HG02610 (cell line): Measurements from ENCODE around the gene SLFN5.
"Not testable (repeated sequence)": the region's sequence is repeated elsewhere in the genome, so short reads cannot be mapped to it uniquely, and the experiment has no call there.

Experiments
- ATAC-seq: cut with Tn5 transposase; IDR thresholded peaks from one replicate; pipeline ENCODE4 v1.9.1; 2021; ENCODE audit warnings: mild to moderate bottlenecking, moderate library complexity; ENCODE audit not compliant: unreplicated experiment

The SLFN5 gene

DNA sequence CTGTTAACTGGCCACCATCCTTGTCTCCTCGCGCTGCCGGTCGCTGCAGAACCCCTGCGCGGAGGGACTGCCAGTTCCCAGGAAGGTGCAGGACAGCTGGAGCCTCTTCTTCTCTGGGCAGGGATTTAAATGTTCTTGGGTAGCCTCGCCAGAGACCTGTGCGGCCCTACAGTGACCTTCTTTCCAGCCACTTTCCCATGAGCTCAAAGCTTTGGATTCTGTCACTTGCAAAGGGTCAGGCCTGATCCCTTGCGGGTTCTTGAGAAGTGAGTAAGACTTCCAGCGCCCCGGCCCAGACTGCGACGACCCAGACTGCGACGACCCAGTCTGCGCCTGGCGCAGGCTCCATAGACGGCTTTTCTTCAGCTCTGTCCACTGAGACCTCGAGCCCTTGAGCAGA lies 1.4 kb upstream of the SLFN5 start:
- no peak for ATAC-seq

DNA sequence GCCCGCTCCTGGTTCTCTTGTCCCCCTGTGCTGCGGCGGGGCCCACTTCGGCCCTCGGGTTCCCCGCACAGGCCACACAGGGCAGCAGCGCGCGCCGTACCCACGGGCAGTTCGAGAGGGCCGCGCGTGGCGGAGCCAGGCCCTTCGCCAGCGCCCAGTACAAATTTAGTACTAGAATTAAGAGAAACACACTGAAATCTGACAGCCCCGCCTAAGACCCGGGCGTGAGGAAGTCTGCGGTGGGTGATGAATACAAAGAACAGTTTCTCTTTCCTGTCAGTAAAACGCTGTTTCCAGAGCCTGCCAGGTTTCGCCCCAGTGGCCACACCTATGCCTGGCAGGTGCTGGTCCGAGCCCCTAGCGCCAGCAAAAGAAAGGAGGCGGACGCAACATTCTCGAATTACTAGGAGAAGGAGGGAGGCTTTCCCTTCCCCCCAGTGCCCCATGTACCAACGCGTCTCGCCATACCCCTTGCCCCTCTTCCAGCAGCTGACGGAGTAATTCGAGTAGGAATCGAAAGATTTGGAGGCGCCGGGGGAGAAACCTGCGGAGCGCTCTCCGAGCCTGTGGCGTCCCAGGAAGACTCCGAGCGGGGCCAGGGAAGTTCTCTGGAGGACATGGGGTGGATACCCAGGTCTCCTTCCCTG lies 591 bp upstream of the SLFN5 start:
- peak; percentile 39 for ATAC-seq

DNA sequence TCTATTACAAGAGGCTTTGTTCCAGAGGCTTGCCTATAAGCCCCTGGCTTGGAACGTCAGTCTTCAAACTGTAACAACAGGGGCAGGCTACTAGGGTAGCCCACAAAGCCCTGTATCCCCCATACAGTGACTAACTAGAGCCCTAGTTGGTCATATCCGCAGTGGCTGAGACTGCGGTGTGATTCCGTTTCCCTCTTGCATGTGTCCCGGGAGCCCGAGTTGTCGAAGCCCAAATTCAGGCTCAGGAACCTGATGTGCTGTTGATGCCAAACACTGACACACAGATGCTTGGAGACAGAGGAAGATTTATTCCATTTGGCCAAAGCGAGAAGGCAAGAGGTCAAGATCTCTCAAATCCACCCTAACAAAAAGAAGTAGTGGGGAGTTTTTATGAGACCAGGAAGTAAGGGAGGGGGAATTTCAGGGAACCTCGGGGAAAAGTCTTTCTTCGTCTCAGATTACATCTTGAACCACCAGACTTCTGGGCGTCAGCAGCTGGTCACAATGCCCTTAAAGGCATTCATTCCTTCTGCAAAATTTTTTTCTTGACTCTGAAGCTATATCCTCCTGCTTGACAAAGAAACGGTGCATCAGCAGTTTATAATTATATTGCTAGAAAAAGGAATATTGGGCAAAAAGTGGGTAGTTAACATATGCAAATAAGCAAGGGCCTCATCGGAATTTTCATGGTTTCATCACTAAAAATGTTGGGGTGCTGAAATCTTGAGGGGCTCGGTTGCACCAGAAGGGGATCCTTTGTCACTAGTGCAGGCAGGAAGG lies 879 bp downstream of the SLFN5 start:
- no peak for ATAC-seq

DNA sequence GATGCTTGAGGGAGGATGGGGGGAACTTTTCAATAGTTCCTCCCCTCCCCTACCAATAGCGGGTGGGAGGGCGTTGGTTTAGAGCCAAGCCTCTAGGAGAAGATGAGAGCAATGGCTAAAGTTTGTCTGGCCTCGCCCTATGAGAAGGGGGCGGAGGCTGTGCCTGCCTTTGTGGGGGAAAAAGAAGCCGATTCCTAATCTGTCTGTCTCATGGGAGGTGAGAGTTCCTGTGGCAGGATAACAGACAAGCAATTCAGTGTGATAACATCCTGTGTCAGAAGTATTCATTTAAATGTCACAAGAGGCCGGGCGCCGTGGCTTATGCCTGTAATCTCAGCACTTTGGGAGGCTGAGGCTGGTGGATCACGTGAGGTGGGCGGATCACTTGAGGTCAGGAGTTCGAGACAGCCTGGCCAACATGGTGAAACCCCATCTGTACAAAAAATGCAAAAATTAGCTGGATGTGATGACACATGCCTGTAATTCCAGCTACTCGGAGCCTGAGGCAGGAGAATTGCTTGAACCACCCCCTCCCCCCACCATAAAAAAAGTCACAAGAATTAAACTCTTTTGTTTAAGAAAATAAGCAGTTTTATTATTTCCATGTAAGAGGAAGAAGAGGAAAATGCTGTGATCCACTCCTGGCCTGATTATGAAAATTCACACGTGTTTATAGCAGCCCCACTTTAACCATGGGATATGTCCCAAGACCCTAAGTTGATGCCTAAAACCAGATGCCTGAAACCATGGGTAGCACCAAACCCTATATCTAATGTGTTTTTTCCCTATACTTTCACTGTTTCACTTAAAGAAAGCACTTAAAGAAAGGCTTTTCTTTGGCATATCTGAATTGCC lies 1.7 kb downstream of the SLFN5 start:
- ATAC-seq, result peak; percentile 57

DNA sequence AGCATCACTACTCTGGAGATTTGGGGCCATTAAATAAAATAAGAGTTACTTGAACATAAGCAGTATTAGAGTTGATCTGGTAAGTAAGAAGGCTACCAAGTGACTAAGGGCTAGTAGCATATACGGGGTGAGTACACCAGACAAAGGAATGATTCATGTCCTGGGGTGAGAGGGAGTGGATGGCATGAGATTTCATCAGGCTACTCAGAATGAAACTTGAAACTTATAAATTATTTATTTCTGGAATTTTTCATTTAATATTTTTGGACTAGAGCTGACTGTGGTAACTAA lies 2.3 kb downstream of the SLFN5 start:
- ATAC-seq, result no peak

DNA sequence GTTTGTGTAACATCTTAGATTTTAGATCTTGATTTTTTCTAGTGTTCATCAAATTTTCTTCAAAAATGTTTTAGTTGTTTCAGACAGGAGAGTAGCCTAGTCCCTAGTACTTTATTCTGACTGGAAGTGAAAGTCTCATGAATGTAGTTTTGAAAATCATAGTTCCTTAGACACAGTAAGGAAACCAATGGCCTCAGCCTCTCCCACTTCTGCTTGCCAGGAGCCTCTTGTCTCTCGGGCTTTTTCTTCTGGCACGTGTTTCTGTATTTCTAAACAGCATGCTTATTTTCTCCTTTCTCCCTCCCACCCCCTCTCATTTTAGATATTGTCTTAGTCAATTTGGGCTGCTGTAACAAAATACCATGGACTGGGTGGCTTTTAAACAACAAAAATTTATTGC lies 9.8 kb downstream of the SLFN5 start:
- ATAC-seq, result no peak

DNA sequence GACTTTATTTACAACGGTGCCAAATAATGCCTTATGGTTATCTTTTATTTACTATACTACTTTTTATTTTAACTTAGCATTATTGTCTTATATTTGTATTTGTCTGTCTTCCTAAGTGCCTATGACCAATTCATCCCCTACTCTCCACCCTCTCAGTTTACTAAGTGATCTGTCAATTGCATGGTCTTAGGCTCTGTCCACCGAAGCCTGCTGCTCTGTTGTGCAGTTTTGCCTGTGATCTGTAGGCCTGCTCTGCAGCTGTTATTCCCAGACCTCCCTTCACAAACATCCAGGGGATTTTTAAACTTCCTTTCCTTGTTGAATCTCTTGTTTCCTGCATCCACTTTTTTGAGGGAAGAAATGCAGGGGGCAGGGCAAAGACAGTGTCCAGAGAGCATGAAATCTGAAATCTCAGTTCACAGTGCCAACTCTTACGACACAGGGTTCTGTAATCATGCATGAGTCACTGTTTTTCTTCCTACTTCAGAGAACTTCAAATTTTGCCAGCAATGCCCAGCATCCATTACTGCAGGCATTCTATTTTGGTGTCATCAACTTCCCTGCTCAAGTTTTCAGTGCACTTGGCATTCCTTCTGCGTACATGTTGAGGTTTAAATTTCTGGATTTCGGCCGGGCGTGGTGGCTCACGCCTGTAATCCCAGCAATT lies 11.4 kb downstream of the SLFN5 start:
- no peak for ATAC-seq

DNA sequence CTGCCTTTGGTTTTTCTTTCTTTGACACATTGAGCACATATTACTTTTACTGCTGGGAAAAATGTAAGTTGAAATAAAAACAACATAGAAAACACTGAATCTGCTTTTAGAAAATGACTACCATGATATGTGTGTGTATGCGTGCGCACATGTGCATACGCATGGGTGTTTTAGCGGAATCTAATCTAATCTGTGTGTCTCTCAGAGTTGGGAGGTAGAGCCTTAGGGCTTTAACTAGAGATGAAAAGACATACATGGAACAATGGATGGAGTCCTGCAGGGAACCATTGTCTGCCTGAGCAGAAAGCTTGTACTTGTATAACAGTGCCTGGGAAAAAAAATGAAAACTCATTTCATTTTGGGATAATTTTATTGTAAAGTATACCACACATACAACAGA lies 12.4 kb downstream of the SLFN5 start:
- ATAC-seq, result no peak

DNA sequence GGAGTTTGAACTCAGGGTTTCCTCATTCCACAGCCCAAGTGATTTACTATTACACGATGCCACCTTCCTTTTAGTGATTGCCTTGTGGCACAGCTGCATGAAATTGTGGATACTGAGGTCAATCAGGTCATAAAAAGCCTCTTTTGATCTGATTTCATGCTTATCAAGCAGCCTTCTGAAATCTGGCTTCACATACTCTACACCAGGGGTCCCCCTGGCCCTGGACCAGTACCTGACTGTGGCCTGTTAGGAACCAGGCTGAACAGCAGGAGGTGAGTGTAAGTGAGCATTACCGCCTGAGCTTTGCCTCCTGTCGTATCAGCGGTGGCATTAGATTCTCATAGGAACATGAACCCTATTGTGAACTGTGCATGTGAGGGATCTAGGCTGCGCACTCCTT lies 13.8 kb downstream of the SLFN5 start:
- ATAC-seq, result no peak

DNA sequence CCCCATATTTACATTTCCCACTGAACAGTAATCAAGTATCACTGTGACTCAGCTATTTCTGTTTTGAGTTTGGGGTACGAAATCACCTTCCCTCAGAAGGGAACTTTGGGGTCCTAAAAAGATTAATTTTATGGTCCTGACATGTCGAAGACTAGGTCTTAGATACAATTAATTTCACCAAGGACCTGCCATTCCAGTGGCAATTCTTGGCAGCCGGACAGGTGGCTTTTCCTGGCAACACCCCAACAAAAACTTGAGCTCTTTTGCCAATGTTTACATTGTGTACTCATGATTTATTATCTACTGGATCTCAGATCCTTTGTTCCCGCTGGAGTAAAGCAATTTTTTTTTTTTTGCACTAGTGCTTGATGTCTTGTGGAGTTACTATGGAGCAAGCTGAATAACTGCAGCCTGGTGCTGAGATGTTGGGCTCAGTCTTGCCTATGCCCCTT lies 14.4 kb downstream of the SLFN5 start:
- no peak for ATAC-seq

DNA sequence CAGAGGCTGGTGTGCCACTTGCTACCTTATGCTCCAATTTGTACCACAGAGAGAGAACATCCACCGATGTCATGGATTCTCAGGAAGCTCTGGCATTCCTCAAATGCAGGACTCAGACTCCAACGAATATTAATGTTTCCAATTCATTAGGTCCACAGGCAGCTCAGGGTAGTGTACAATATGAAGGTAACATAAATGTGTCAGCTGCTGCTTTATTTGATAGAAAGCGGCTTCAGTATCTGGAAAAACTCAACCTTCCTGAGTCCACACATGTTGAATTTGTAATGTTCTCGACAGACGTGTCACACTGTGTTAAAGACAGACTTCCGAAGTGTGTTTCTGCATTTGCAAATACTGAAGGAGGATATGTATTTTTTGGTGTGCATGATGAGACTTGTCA lies 16.1 kb downstream of the SLFN5 start:
- ATAC-seq, result no peak

DNA sequence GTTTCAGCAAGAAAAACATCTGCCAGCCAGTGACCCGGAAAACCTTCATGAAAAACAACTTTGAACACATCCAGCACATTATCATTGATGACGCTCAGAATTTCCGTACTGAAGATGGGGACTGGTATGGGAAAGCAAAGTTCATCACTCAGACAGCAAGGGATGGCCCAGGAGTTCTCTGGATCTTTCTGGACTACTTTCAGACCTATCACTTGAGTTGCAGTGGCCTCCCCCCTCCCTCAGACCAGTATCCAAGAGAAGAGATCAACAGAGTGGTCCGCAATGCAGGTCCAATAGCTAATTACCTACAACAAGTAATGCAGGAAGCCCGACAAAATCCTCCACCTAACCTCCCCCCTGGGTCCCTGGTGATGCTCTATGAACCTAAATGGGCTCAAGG lies 22.2 kb downstream of the SLFN5 start:
- ATAC-seq, result no peak

DNA sequence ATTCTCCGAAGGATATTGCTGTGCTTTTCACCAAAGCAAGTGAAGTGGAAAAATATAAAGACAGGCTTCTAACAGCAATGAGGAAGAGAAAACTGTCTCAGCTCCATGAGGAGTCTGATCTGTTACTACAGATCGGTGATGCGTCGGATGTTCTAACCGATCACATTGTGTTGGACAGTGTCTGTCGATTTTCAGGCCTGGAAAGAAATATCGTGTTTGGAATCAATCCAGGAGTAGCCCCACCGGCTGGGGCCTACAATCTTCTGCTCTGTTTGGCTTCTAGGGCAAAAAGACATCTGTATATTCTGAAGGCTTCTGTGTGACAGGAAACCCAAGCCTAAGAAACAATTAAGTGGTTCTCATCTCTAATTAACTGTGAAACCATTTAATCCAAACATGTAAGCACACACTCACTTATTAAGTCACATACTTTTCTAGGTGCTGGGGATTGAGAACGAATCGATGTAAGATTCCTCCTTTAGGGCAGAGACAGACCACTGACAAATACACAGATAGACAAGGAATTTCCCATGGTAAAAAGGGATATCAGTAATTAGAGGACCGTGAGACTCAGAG lies 22.8 kb downstream of the SLFN5 start:
- ATAC-seq, result no peak

DNA sequence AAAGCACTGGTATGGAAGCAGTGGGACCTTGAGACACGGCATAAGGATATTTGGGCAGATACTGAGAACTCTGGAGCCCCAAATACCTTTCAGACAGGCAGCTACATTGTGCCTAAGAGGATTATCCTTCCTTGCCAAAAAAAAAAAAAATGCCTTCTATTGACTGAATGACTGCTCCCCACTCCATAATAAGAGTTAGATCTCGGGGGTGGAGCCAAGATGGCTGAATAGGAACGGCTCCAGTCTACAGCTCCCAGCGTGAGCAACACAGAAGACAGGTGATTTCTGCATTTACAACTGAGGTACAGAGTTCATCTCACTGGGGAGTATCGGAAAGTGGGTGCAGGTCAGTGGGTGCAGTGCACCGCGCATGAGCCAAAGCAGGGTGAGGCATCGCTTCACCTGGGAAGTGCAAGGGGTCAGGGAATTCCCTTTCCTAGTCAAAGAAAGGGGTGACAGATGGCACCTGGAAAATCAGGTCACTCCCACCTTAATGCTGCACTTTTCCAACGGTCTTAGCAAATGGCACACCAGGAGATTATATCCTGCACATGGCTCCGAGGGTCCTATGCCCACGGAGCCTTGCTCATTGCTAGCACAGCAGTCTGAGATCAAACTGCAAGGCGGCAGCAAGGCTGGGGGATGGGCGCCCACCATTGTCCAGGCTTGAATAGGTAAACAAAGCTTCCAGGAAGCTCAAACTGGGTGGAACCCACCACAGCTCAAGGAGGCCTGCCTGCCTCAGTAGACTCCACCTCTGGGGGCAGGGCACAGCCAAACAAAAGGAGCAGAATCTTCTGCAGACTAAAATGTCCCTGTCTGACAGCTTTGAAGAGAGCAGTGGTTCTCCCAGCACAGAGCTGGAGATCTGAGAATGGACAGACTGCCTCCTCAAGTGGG lies 31.5 kb downstream of the SLFN5 start:
- ATAC-seq, result not testable (repeated sequence)

DNA sequence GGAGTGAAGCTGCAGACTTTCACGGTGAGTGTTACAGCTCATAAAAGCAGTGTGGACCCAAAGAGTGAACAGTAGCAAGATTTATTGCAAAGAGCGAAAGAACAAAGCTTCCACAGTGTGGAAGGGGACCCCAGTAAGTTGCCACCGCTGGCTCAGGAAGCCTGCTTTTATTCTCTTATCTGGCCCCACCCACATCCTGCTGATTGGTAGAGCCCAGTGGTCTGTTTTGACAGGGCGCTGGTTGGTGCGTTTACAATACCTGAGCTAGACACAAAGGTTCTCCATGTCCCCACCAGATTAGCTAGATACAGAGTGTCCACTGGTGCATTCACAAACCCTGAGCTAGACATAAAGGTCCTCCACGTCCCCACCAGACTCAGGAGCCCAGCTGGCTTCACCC lies 35.6 kb downstream of the SLFN5 start:
- not testable (repeated sequence) for ATAC-seq

DNA sequence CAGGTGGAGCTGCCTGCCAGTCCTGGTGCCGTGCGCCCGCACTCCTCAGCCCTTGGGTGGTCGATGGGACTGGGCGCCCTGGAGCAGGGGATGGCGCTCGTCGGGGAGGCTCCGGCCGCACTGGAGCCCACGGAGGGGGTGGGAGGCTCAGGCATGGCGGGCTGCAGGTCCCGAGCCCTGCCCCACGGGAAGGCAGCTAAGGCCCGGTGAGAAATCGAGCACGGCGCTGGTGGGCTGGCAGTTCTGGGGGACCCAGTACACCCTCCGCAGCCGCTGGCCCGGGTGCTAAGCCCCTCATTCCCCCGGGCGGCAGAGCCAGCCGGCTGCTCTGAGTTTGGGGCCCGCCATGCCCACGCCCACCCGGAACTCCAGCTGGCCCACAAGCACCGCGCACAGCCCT lies 36.0 kb downstream of the SLFN5 start:
- ATAC-seq, result not testable (repeated sequence)

DNA sequence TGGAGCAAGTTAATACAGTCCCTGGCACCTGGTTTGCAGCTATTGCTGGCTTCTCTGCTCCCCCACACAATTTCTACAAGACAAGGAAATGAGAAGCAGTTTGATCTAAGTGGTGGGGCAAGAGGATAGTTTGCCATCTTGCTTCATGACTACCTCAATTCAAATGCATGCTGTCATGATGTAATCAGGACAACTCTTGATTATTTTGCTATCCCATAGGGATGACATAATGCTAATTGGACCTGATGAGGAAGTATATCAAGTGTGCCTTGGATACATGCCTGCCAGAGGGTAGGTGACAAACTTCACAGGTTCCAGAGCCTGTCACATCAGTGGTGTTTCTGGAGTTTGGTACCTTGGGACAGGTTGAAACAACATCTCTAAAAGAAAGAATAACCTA lies 40.9 kb downstream of the SLFN5 start:
- ATAC-seq, result no peak

DNA sequence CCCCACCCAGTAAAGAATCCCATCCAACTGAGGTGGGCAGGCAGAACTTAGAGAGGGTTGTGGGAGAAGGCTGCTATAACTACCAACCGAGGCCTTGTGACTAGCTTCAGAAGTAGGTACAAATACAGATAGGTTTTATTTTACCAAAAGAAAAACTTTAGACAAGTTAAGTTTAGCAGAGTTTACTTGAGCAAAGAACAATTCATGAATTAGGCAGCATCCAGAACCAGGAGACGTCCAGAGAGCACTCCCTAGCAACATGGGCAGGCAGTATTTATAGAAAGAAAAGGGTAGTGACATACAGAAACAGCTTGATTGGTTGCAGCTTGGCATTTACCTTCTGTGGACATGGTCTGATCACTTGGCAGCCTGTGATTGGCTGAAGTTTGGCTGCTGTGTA lies 42.1 kb downstream of the SLFN5 start:
- no peak for ATAC-seq

DNA sequence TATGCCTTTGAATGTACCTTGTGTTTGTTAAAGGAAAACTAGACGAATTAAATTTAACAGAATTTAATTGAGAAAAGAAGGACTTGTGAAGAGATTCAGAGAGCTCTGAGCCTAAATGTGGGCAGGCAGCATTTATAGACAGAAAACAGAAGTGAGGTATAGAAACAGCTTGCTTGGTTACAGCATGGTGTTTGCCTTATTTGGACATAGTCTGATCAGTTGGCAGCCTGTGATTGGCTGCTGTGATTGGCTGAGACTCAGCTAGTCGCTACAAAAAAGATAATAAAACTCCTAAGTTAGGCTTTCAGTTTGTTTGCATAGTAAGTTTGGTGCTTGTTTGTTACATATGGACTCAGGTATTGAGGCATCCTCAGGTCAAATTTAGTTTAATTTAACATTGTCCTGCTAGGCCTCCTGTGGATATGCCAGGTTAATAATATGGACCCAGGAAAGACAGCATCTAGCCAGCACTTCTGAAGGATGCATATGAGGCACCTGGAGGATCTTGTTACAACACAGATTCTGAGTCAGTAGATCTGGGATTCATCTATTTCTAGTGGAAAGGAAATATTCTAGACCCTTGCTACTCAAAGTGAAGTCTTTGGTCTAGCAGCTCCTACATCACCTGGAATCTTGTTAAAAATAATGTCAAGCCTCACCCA lies 43.4 kb downstream of the SLFN5 start:
- no peak for ATAC-seq
